Fibroblast of peridontal ligament (primary cell): ENCODE data around the gene SLC2A4.

ENCODE experiments used
- DNase-seq: peaks from one replicate; pipeline ENCODE4 v3.0.0-alpha.2; 2010; ENCODE audit errors: extremely low read depth

Gene SLC2A4

DNA sequence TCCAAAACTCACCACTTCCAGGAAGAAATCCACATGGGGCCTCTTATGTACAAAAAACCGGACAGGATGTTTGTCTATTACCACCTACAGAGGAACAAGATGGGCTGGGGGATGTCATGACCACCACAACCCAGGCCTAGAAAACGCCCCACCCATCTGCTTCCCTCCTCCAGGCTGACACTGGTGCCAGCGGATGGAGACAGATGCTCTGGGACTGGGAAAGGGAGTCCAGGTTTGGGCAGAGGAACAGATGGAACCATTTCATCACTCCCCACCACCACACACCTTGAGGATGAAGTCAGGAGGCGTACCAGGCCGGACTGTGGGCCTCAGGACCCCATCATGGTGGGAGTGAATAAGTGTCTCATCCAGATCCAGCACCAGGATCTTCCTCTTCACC lies 34.7 kb upstream of the SLC2A4 start:
- no peak for DNase-seq

- no peak for DNase-seq
These were observed 32.7 kb upstream of the SLC2A4 start for GRCh38 chr17:7248796-7249195.

DNA sequence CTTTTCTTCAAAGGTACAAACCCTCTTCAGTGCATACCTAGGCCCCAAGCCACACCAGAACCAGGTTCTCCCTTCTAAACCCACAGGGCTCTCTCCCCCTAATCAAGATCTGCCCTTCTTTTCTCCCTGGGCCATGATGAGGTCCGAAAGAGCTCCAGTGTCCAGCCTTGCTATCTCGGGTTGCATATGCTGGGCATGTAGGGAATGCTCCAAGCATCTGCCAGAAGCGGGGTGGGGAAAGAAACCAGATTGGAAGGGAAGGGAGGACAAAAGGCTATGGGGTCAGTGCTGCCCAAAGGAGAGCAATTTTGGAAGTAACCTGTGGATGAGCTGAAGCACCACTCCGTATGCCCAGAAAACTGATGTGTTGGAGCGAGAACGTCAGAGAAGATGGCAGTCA lies 32.3 kb upstream of the SLC2A4 start:
- no peak for DNase-seq

GRCh38 chr17:7249830-7250229 lies 31.7 kb upstream of the SLC2A4 start:
- DNase-seq, result no peak

DNA sequence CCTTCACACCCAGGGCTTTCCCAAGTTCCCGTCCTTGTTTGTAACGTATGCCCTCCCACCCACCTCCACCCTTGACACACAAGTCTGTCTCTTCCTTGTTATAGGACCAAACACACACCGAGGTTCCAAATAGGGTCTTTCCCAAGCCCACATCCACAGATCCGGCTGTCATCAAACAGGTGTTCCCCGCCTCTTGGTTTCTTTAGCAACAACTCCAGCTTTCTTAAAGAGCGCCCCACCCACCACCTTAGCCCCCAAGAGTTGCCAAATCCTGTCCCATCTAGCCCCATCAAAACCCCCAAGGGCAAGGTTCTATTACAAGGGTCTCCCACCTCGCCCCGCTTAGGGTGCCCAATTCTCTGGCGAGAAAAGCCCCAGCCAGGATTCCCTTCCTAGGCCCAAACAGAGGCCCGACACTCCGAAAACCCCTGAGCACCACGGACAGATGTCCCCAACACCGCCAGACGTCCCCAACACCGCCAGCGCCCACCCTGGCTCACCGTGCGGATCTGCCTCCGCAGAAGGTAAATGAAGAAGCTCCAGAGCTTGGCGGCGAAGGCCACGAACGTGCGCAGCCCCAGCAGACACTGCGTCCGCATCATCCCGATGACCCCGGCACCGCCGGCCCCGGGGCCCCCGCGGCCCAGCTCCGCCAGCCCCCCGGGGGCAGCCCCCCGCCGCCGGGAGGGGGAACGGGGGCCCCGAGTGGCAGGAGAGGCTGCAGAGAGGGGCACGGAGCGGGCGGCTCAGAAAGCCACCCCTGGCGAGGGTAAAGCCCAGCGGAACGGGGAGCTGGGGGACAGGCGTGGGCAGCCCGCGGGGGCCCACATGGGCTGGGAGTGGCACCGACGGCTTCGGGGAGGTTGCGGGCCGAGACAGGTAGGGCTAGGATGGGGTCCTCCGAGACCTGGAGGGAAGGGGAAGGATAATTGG lies 30.6 kb upstream of the SLC2A4 start:
- DNase-seq, result no peak

DNA sequence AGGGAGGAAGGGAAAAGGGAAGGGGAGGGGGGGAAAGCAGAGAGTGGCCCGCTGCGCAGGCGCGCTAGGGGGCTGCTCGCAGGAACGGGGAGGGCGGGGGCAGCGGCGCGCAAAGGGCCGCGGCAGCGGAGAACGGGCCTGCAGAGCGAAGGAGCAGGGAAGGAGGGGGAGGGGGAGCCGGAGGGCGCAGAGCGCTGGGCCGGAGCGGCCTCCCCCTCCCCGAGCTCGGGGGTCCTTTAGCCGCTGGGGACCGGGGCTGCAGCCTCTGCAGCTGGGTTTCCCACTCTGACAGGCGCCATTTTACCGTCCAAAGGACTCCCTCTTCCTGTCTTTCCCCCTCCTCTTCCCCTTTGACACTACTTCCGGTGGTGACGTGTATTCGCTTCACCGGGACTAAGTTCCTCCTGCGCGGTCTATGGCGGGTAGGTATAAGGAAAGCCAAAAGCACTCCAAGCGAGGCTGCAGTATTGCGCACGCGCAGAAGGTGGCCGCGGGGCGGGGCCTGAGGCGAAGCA lies 29.8 kb upstream of the SLC2A4 start, which contains the start of gene CTDNEP1:
Gene CTDNEP1, minus strand, starts transcription at position 74 of the 515 bp plus-strand sequence. CDS start 438 bp downstream, outside the sequence.
- DNase-seq, result peak; percentile 100

GRCh38 chr17:7252176-7253043 lies 29.1 kb upstream of the SLC2A4 start, which contains the start of gene ELP5:
ELP5 (plus strand) TSS chr17:7252215; CDS start chr17:7252551, 336 bp downstream.
- peak; percentile 95 for DNase-seq

DNA sequence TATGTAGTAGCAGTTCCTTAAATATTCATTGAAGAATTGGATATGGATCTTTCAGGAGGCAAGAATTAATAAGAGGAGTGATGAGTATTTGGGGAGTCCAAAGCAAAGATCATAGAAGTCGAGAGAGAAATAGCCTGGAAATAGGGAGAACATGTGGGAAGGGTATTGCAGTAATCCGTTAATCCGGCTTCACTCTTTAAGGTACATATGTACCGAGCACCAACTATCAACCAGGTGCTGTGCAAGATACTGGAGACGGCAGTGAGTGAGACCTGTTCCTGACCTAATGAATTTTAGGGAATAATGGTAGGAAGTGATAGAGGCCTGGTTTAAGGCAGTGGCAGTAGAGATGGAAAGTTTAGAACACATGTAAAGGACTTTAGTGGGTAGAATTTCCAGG lies 28.4 kb upstream of the SLC2A4 start:
- no peak for DNase-seq

GRCh38 chr17:7254511-7254910 lies 27.0 kb upstream of the SLC2A4 start:
- no peak for DNase-seq

- no peak for DNase-seq
These were observed 24.6 kb upstream of the SLC2A4 start for GRCh38 chr17:7256766-7257456.

- DNase-seq, result no peak
These were observed 22.6 kb upstream of the SLC2A4 start for GRCh38 chr17:7258731-7259554.

DNA sequence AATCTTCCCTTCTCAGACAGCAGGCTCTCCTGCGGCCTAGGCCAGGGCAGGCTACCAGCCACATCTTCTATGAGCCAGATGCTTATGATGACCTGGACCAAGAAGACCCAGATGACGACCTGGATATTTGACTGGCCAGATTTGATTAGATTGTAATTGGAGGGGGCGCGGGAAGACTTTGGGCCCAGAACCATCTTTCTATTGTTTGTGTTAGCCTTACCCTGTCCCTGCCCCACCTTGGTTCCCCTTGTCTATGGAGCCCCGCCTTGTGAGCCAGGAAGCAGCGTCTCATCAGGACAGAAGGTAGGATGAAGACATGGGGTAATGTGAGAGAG lies 22.0 kb upstream of the SLC2A4 start:
- no peak for DNase-seq

DNA sequence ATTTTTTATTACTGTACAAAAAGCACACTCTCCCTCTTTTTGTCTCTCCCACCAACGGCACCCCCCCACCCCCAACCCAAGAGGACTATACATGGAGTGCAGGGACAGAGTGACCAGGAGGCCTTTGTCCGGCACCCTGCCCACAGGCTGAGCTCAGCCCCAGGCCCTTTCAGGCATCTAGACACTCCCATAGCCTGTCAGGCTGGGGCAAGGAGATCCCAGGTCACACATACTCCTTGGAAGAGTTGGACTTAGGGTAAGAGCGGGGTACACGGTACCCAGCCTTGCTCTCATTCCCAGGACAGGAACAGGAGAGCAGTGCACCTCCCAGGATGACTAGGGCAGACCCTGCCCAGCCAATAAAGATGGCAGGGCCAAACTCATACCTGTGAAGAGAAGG lies 21.4 kb upstream of the SLC2A4 start:
- DNase-seq, result no peak

DNA sequence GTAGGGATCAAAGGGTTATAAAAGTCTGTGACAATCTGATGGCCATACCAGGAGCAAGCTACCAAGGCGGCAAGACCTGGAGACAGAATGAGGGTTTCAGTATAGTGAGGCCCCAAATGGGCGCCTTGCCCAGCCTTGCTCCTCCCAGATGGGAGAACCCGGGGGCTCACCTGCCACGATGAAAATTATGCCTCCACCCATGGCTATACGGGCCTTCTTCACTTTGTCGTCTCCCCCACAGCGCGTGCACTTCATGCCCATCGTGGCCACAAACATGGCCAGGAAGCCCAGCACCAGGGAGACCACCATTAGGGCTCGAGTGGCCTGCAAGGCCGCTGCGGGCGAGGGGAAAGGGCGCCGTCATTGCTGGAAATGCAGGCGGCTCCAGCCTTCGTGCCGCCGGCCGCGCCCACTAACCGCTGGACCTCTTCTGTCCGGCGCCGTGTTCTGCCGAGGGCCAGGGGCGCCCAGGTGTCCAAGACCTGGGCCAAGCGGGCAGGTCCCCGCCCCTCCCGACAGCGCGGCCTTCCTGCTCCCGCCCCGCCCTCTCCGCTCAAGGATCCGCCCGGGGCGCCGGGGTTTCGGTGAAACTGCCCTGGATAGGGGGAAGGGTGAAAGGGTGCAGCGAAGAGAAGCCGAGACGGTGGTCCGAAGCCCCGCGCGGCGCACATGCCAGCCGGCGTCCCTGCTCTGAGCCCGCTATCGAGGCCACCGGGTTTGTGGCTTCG lies 20.7 kb upstream of the SLC2A4 start:
- no peak for DNase-seq

DNA sequence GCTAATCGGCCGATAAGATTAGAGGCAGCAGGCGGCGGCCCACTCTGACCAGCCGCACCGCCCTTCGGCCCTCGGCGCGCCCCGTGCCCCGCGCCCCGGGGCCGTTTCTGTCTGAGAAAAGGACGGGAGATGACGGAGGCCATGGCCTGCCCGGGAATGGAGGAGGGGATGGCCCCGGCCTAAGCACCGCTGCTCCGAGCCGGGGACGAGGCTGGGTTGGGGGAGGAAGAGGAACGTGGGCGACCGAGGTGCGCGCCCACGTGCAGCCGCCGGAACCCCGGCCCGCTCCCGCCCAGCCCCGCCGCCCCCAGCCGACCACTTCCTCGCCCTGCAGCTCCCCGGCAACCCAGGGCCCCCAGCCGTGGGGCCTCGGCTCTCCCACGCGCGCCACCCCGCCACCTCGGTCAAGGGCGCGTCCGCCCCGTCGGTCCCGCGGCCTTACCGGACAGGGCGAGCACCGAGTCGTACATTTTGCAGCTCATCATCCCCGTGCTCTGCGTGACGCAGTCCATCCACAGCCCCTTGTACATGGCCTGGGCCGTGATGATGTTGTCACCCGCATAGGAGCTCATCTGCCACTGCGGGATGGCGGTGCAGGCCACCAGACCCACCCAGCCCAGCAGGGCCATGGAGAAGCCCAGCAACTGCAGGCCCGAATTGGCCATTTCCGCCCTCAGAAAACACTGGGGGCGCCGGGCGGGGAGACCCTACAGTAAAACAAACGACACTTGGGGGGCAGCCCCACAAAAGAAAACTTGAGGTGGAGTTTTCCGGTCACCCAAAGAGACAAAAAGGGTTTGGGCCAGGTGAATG lies 19.9 kb upstream of the SLC2A4 start:
- DNase-seq, result no peak

- DNase-seq, result no peak
These were observed 19.2 kb upstream of the SLC2A4 start, which contains the start of gene CLDN7 for GRCh38 chr17:7262192-7262934. CLDN7 (minus strand) TSS chr17:7262478; CDS start chr17:7262043, 435 bp downstream.

- no peak for DNase-seq
These were observed 18.4 kb upstream of the SLC2A4 start for GRCh38 chr17:7262935-7263800.

GRCh38 chr17:7263801-7264078 lies 17.8 kb upstream of the SLC2A4 start:
- DNase-seq, result no peak
